HEK293T (cell line): Measurements from ENCODE around the gene SLC15A1.

ENCODE experiments used
- CTCF ChIA-PET: fragments of 350-600 bp; formaldehyde crosslinking; extraction: SDS; loops from one replicate; lab custom pipeline; 2021; ENCODE audit warnings: antibody characterized with exemption, inconsistent platforms; lab: Yijun Ruan, JAX
- POLR2A ChIA-PET: fragments of 350-600 bp; formaldehyde crosslinking; extraction: SDS; loops from one replicate; lab custom pipeline; 2020; ENCODE audit warnings: antibody characterized with exemption, inconsistent platforms; lab: Yijun Ruan, JAX
- DNase-seq: peaks from one replicate; pipeline ENCODE4 v3.0.0; 2012; ENCODE audit warnings: mixed read lengths; ENCODE audit errors: extremely low spot score
- ARNT ChIP-seq: fragments of 450-650 bp; IDR thresholded peaks from 2 replicates; pipeline ENCODE4 v1.6.1; 2017; ENCODE audit warnings: mild to moderate bottlenecking
- BHLHE40 ChIP-seq: fragments of 450-650 bp; IDR thresholded peaks from 2 replicates; pipeline ENCODE4 v1.6.1; 2016; ENCODE audit warnings: mild to moderate bottlenecking, moderate library complexity, borderline replicate concordance
- CTBP1 ChIP-seq: fragments of 450-650 bp; IDR thresholded peaks from 2 replicates; pipeline ENCODE4 v1.6.1; 2016; ENCODE audit warnings: borderline replicate concordance
- ELF4 ChIP-seq: fragments of 450-650 bp; IDR thresholded peaks from 2 replicates; pipeline ENCODE4 v1.6.1; 2017; ENCODE audit warnings: antibody characterized with exemption
- FOXA1 ChIP-seq: fragments of 450-650 bp; IDR thresholded peaks from 2 replicates; pipeline ENCODE4 v1.6.1; 2016; ENCODE audit warnings: mild to moderate bottlenecking
- FOXK2 ChIP-seq: fragments of 450-650 bp; IDR thresholded peaks from 2 replicates; pipeline ENCODE4 v1.6.1; 2016; ENCODE audit warnings: mild to moderate bottlenecking
- FOXM1 ChIP-seq: fragments of 450-650 bp; IDR thresholded peaks from 2 replicates; pipeline ENCODE4 v1.6.1; 2017; ENCODE audit warnings: mild to moderate bottlenecking, borderline replicate concordance
- HDGF ChIP-seq: fragments of 450-650 bp; IDR thresholded peaks from 2 replicates; pipeline ENCODE4 v1.6.1; 2017; ENCODE audit warnings: antibody characterized with exemption, borderline replicate concordance
- L3MBTL2 ChIP-seq: fragments of 450-650 bp; conservative IDR thresholded peaks from 2 replicates; pipeline ENCODE4 v1.6.1; 2016; ENCODE audit warnings: mild to moderate bottlenecking
- LEF1 ChIP-seq: fragments of 450-650 bp; IDR thresholded peaks from 2 replicates; pipeline ENCODE4 v1.6.1; 2017; ENCODE audit warnings: mild to moderate bottlenecking, borderline replicate concordance
- NFRKB ChIP-seq: fragments of 450-650 bp; IDR thresholded peaks from 2 replicates; pipeline ENCODE4 v1.6.1; 2016; ENCODE audit warnings: mild to moderate bottlenecking, moderate library complexity
- SP1 ChIP-seq: fragments of 450-650 bp; IDR thresholded peaks from 2 replicates; pipeline ENCODE4 v1.6.1; 2017
- SUZ12 ChIP-seq: fragments of 450-650 bp; IDR thresholded peaks from 2 replicates; pipeline ENCODE4 v1.6.1; 2016; ENCODE audit warnings: mild to moderate bottlenecking
- TARDBP ChIP-seq: fragments of 450-650 bp; IDR thresholded peaks from 2 replicates; pipeline ENCODE4 v1.6.1; 2016
- ZNF384 ChIP-seq: fragments of 450-650 bp; IDR thresholded peaks from 2 replicates; pipeline ENCODE4 v1.6.1; 2016
- TF ChIP-seq, protein P1 (sequence below): fragments of 450-650 bp; IDR thresholded peaks from 2 replicates; pipeline ENCODE4 v1.6.1; 2016

SLC15A1 gene

DNA sequence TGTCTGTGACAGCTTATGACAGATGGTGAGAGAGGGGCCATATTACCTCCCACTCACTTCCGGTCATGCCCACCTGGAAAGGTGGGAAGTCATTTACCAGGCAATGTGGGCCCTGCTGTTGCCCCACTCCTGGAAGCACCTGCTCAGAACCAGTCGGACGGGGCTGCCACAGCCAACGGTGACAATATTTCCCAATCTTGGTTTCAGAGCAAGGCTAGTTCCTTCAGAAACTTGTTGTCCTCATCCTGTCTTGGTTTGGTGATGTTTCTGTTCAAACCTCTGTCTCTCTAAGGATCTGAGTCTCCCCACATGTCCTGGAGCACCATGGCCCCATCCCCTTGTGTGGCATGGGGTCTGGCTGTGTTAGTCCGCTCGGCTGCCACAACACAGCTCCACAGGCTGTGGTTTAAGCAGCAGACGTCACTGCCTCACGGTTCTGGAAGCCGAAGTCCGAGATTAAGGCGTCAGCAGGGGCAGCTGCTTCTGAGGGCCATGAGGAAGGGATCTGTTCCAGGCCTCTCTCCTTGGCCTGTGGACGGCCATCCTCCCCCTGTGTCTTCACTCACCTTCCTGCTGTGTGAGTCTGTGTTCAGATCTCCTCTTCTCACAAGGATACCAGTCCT is 31.5 kb upstream of the SLC15A1 start:
- DNase-seq: no peak
- POLR2A ChIA-PET: no interaction called here
- TF ChIP-seq HDGF (no peak), SUZ12 (no peak), ZNF384 (no peak), L3MBTL2 (no peak), FOXM1 (no peak), FOXA1 (no peak), CTBP1 (no peak), FOXK2 (no peak), NFRKB (no peak), ARNT (no peak), LEF1 (no peak), ELF4 (no peak), BHLHE40 (no peak), SP1 (no peak)
- TF ChIP-seq, protein P1, sequence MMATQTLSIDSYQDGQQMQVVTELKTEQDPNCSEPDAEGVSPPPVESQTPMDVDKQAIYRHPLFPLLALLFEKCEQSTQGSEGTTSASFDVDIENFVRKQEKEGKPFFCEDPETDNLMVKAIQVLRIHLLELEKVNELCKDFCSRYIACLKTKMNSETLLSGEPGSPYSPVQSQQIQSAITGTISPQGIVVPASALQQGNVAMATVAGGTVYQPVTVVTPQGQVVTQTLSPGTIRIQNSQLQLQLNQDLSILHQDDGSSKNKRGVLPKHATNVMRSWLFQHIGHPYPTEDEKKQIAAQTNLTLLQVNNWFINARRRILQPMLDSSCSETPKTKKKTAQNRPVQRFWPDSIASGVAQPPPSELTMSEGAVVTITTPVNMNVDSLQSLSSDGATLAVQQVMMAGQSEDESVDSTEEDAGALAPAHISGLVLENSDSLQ: no peak
- CTCF ChIA-PET: no interaction called here

DNA sequence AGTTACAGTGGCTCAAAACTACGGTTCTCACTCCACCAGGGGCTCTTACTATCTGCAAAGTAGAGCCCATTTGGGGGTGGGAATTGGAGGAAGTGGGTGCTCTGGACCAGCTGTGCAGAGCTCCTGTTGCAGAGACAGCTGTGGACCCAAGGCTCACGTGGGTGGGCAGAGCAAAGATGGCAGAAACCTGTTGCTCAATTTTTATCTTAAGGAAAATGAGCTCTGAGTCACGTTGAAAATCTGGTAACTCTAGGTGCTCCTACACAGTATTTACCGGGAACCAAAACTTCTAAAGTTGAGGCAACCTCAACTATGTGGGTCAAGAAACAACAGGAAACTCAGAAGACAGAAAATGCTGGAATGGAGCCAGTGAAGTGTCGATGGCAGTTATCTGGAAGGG is 30.2 kb upstream of the SLC15A1 start:
- POLR2A ChIA-PET: no interaction called here
- DNase-seq: no peak
- TF ChIP-seq TARDBP (no peak), CTBP1 (no peak), FOXM1 (no peak), ELF4 (no peak), SP1 (no peak), ZNF384 (no peak), HDGF (no peak), BHLHE40 (no peak), L3MBTL2 (no peak), ARNT (no peak), FOXA1 (no peak), NFRKB (no peak), SUZ12 (no peak), LEF1 (no peak), FOXK2 (no peak)
- TF ChIP-seq, protein P1: no peak
- CTCF ChIA-PET: no interaction called here

DNA sequence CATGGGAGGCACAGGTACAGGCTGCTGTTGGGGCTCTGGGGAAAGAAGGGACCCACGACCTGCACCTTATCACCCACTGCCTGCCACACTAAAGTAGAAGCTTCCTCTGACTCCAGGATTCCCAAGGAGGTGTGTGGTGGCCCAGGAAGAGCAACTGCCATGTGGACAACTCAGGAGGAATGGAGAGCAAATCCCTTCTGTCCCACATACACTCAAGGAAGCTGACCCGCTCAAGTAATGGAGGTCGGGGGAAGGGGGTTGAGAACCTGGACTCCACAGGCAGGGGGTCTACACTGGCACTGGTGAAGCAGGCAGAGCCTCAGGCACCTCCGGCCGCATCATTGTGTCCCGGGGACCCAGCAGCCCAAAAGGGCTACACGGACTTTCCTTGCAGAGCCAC is 29.4 kb upstream of the SLC15A1 start:
- ChIA-PET CTCF (no interaction called here), POLR2A (no interaction called here)
- DNase-seq: no peak
- TF ChIP-seq ARNT (no peak), SUZ12 (no peak), BHLHE40 (no peak), NFRKB (no peak), SP1 (no peak), FOXK2 (no peak), CTBP1 (no peak)

- no peak for TF ChIP-seq BHLHE40
- POLR2A ChIA-PET: no interaction called here
- CTCF ChIA-PET: no interaction called here
- no peak for DNase-seq
Observed at GRCh38 chr13:98781470-98781869, 29.0 kb upstream of the SLC15A1 start.

DNA sequence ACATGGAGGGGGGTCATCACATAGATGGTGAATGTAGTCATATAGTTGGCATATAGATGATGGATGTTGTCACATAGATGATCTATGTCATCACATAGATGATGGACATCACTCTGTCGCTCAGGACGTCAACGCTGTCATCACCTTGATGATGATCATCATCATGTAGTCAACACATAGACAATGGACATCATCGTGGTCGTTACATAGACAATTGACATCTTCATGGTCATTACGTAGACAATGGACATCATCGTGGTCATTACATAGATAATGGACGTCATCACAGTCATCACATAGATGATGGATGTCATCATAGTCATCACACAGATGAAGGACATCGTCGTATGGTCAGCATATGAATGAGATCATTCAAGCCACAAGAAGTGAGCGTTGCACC is 28.6 kb upstream of the SLC15A1 start:
- TF ChIP-seq CTBP1 (no peak), NFRKB (no peak), ARNT (no peak), SUZ12 (no peak)
- TF ChIP-seq, protein P1: peak; percentile 13; the same call in 1 of the 2 replicates
- no peak for DNase-seq
- ChIA-PET POLR2A (no interaction called here), CTCF (no interaction called here)

DNA sequence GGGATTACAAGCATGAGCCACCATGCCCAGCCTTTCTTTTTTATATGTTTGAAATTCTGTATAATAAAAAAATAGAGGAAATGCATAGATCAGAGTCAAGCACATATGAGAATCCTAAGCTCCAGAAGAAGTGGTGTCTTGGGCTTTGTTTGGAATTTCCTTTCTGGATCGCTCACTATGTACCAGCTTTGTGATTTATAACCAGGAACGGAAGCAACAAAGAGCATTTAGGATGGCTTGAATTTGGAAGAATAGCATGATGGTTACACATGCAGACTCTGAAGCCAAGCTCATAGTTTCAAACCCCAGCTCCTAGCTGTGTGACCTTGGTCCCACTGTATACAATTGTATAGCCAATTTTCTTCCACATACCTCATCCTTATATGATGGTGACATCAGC is 28.0 kb upstream of the SLC15A1 start:
- ChIA-PET CTCF (no interaction called here), POLR2A (no interaction called here)
- DNase-seq: no peak
- no peak for TF ChIP-seq BHLHE40
- no peak for TF ChIP-seq ZNF384
- no peak for TF ChIP-seq FOXK2
- no peak for TF ChIP-seq SUZ12

DNA sequence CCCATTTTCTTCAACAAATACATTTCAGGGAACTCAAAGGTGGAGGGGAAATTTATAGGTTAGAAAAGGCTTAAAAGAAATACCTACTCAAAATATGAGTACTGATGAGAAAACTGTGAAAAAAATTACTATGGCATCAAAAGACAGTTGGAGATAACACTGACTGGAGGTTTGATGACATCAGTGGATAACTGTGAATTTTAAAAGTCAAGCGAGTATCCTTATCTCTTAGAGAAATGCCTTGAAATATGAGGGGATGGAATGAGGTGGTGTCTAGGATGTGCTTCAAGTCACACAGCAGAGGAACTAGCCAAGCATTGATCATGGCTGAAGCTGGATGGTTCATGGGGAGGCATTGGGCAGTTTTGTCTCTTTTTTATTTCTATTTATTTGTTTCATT is 27.2 kb upstream of the SLC15A1 start:
- no peak for DNase-seq
- ChIA-PET CTCF (no interaction called here), POLR2A (no interaction called here)
- TF ChIP-seq FOXM1: no peak
- no peak for TF ChIP-seq FOXK2
- no peak for TF ChIP-seq ZNF384
- TF ChIP-seq HDGF: no peak
- TF ChIP-seq ELF4: no peak
- no peak for TF ChIP-seq BHLHE40
- TF ChIP-seq NFRKB: no peak
- TF ChIP-seq TARDBP: no peak
- TF ChIP-seq L3MBTL2: no peak
- TF ChIP-seq ARNT: no peak
- no peak for TF ChIP-seq SUZ12
- TF ChIP-seq CTBP1: no peak
- TF ChIP-seq, protein P1: no peak
- no peak for TF ChIP-seq LEF1
- no peak for TF ChIP-seq FOXA1
- no peak for TF ChIP-seq SP1
